Psoas muscle (tissue), 8 donors: ENCODE results near the gene TIFAB. TPM values are rescaled to one million over a fixed set of nuclear protein-coding genes. Genes with fewer than 3 reads are reported as not detected.
A peak's percentile ranks its signal among the peaks of the same experiment; 100 is the strongest.
"Not testable (repeated sequence)": the region's sequence is repeated elsewhere in the genome, so short reads cannot be mapped to it uniquely, and the experiment has no call there.

Experiments used
- ATAC-seq, 4 donors: fragments of 200-7000 bp; cut with Tn5 transposase; one replicate each; pipeline ENCODE4 v1.9.1; 2020; ENCODE audit warnings: moderate library complexity in 3 of 4, mild to moderate bottlenecking in 2 of 4
- DNase-seq, 2 donors: peaks; one replicate each; pipeline ENCODE4 v3.0.0-alpha.2; 2020
- H3K27ac ChIP-seq: fragments of 200-600 bp; one replicate; pipeline ENCODE4 v1.8.0; 2022
- H3K27me3 ChIP-seq, 3 donors: fragments of 200-600 bp in 1 of 3; one replicate each; pipeline versions ENCODE4 v1.6.1 to v1.8.0; 2013 to 2022; ENCODE audit warnings: low read length in 2 of 3, mild to moderate bottlenecking in 2 of 3, moderate library complexity in 1 of 3; ENCODE audit not compliant: insufficient read depth in 3 of 3
- H3K36me3 ChIP-seq, 2 donors: fragments of 200-600 bp in 1 of 2; one replicate each; pipeline versions ENCODE4 v1.6.1 to v1.8.0; 2013 to 2022; ENCODE audit warnings: low read depth in 1 of 2, mild to moderate bottlenecking in 1 of 2, moderate library complexity in 1 of 2; ENCODE audit not compliant: insufficient read depth in 1 of 2
- H3K4me1 ChIP-seq: fragments of 200-600 bp; one replicate; pipeline ENCODE4 v1.8.0; 2022
- H3K4me3 ChIP-seq: fragments of 200-600 bp; one replicate; pipeline ENCODE4 v1.8.0; 2022; ENCODE audit warnings: mild to moderate bottlenecking
- H3K9me3 ChIP-seq: fragments of 200-600 bp; one replicate; pipeline ENCODE4 v1.8.0; 2022
- CTCF ChIP-seq: fragments of 200-600 bp; IDR thresholded peaks from one replicate; pipeline ENCODE4 v1.8.0; 2022; ENCODE audit warnings: antibody characterized with exemption
- whole genome bisulfite sequencing, 3 donors: extraction: QIAGEN DNeasy Blood & Tissue Kit; methylation state at CpG; one replicate each; pipeline versions ENCODE4 v1.1.6 to v1.1.7; 2013; 5-methylcytosine and 5-hydroxymethylcytosine counted together
- intact Hi-C, 2 donors: fragments of 100-400 bp; cut with DNase I; formaldehyde crosslinking; loops; one replicate each; pipeline versions ENCODE4 v1.11.0 to v1.14.2; 2022
- long read RNA-seq, 2 donors: library from polyadenylated mRNA; unstranded; transcript quantifications; one replicate each; pipeline ENCODE4 v2.0.0, GENCODE V29; 2021
- polyA plus RNA-seq, 3 donors: library from polyadenylated mRNA; stranded (reverse); fragments of 200-250 nt; gene quantifications; one replicate each; pipeline ENCODE4 v1.2.3, GENCODE V29; 2013
- total RNA-seq, 4 donors: library from RNA; stranded (reverse); fragmentation: NEBNext Ultra II Directional in 2 of 4; extraction: Animal tissue kit (Norgen Biotek cat#: 25700) in 2 of 4; gene quantifications; one replicate each; pipeline versions ENCODE4 v1.2.1 to v1.2.4, GENCODE V29; 2021 to 2023
- donor health status: healthy with polysubstance abuse.
- donor health status: DM: no; HTN: no; CAD: no; lungs with moderate emphysema.
- donor health status: Bipolar disorder and iron deficiency.
- donor health status: healthy.
- donor health status: DM: yes; HTN: yes; CAD: no.
- donor health status: DM: no; HTN: no; CAD: no.
- donor health status: DM: no; HTN: no; CAD: no.
- donor health status: DM: yes; HTN: yes; CAD: no.

The TIFAB gene, protein sequence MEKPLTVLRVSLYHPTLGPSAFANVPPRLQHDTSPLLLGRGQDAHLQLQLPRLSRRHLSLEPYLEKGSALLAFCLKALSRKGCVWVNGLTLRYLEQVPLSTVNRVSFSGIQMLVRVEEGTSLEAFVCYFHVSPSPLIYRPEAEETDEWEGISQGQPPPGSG
- total RNA-seq (not detected), polyA plus RNA-seq (under 1 TPM in 1 of 3 donors, not detected in 2; under 0.01 TPM)
- long read RNA-seq, donor 1 = 0 reads
- long read RNA-seq, donor 2 = 0 reads

GRCh38 chr5:135452321-135453030 is at the start of gene TIFAB:
TSS of gene TIFAB (minus strand) at chr5:135452351. CDS start at chr5:135449939, 2,412 bp downstream.
- no peak within 1 kb of the TSS for H3K4me3 ChIP-seq
- no peaks in the 10 kb centered on the region for H3K27me3 ChIP-seq
- ATAC-seq (no peak), DNase-seq (no peak)
- H3K36me3 ChIP-seq = no peaks in the 10 kb centered on the region
- WGBS, 3 donors = 80 to 82% (median 80%) methylated on average over 10 of the region's 10 CpGs
- H3K4me1 ChIP-seq = no peaks in the 10 kb centered on the region
- no peak within 1 kb of the TSS for H3K27ac ChIP-seq
- no peak for TF ChIP-seq CTCF
- H3K9me3 ChIP-seq = no peaks in the 10 kb centered on the region
- intact Hi-C loops = no loop called here

DNA sequence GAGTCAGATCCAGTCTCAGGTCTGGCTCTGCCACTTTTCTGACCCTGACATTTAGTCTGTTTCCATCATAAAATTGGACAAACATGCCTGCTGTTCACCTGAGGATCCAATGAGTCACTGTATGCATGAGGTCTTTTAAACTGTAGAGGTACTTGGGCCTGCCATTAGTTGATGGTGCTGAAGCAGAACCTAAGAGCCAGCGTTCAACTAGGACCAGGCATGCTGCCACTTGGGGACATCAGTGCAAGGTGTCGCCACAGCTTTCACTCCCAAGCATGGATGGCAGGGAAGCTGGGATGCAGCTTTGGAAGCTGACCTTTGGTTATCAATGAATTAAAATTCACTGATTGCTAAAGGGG is 46.5 kb upstream of the TIFAB start:
- Histone ChIP-seq H3K36me3 (no peaks in the 10 kb centered on the region), H3K27ac (no peak overlapping the region), H3K4me3 (no peak overlapping the region), H3K4me1 (no peaks in the 10 kb centered on the region), H3K9me3 (no peaks in the 10 kb centered on the region), H3K27me3 (peaks cover 0 to 6% (median 2%) of the 10 kb centered on the region in 3 donors)
- no peak for ATAC-seq
- TF ChIP-seq CTCF = no peak
- no peak for DNase-seq
- intact Hi-C loops = no loop called here
- WGBS, 3 donors = 74 to 77% (median 77%) methylated on average over 2 of the region's 2 CpGs

DNA sequence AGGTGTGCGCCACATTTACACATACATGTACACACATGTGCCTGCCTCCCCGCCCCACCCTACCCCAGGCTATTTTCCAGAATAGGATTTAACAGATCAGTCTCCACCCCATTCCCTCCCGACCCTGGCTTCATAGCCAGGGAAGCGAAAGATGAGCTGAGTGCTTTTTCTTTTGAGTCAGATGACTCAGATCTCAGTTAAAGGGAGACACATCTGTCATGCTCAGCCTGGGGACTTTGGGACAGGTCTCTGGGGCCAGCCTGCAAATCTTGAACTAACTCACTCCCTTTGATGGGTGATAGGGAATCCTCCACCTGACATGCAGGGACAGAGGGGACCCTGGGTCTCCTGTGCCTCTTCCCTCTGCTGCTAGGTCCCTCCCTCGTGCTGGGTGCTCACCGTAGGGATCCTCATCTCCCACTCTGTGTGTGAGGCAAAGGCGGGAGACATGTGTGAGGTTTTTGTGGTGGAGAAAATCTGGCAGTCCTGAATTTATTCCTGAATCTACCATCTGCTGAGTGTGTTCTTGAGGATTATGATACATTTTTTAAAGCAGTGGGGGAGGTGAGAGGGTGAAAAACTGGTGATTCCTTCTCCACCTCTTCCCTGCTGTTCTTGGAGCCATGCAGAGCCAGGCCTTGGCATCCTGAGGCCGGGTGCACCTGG is 46.0 kb upstream of the TIFAB start:
- H3K36me3 ChIP-seq = no peaks in the 10 kb centered on the region
- WGBS, 3 donors = 56 to 67% (median 60%) methylated on average over 8 of the region's 8 CpGs
- H3K9me3 ChIP-seq = no peaks in the 10 kb centered on the region
- ATAC-seq = peak in 3 of 4 donors; percentile 27 to 55 (median 30)
- H3K4me1 ChIP-seq = no peaks in the 10 kb centered on the region
- TF ChIP-seq CTCF = no peak
- peaks cover 0 to 3% (median 2%) of the 10 kb centered on the region in 3 donors for H3K27me3 ChIP-seq
- DNase-seq = no peak
- no peak overlapping the region for H3K4me3 ChIP-seq
- H3K27ac ChIP-seq = no peak overlapping the region
- intact Hi-C loops = no loop called here

- H3K27ac ChIP-seq, ATAC-seq, H3K4me3 ChIP-seq, H3K4me1 ChIP-seq, H3K36me3 ChIP-seq, DNase-seq, intact Hi-C loops, H3K9me3 ChIP-seq: not testable (repeated sequence)
- H3K27me3 ChIP-seq = peaks cover 0 to 28% (median 8%) of the 10 kb centered on the region in 3 donors
- WGBS, 3 donors = 80 to 82% (median 81%) methylated on average over 4 of the region's 4 CpGs
Observed at GRCh38 chr5:135495531-135495930, 43.4 kb upstream of the TIFAB start.

GRCh38 chr5:135494196-135494595 is 42.0 kb upstream of the TIFAB start:
- intact Hi-C loops = no loop called here
- Histone ChIP-seq H3K9me3 (no peaks in the 10 kb centered on the region), H3K27ac (no peak overlapping the region), H3K4me1 (peaks cover 12% of the 10 kb centered on the region), H3K36me3 (no peaks in the 10 kb centered on the region), H3K4me3 (no peak overlapping the region), H3K27me3 (peaks cover 3 to 41% (median 17%) of the 10 kb centered on the region in 3 donors)
- no peak for ATAC-seq
- TF ChIP-seq CTCF = no peak
- DNase-seq = no peak
- WGBS, 3 donors = 83 to 85% (median 84%) methylated on average over 5 of the region's 5 CpGs
